HG03354 (cell line): ENCODE data around the gene STX10.

Experiments
- ATAC-seq: cut with Tn5 transposase; IDR thresholded peaks from one replicate; pipeline ENCODE4 v1.9.1; 2021; ENCODE audit warnings: mild to moderate bottlenecking; ENCODE audit not compliant: unreplicated experiment, poor library complexity, severe bottlenecking

Gene STX10

DNA sequence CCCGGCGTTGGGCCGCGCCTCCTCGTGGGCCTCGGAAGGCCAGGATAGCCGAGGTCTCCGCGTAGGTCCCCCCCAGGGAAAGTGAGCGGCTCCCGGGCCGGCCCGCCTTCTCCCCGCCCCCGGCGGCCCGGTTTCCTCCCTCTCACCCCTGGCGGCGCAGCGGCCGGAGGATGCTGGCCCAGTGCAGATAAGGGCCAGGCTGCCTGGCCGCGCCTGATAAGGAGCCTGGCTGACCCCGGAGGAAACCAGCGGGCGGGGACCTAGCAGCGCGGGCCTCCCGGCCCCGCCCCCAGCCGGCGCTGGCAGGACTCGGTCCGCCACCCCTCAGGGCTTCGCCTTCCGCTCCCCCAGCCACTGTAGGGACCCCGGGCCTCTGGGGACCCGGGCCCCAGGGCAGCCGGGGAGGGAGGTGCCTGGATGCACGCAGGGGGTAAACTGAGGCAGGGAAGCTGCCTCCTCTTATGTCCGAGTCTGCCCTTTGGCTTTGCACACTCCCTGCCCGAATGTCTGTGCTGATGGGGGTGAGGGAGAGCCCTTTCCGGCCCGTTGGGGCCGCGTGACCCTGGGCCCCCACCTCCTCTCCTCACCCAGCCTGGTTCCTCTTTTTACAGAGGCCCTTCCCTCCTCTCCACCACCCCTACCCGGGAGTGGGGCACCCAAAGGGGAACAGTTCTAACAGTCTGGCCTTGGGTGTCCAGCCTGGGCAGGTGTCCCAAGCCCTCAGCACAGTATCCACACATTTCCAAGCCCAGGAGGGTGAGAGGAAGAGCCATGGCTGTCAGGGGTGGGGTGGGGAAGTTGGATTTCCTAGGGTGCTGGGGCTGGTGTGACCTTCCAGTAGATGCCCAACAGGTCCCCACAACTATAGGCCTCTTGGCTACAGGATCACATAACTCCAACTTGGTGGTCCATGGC, 47.3 kb downstream of the STX10 start, which contains the start of gene LYL1:
LYL1 (minus strand) TSS at position 193 of the 915 bp plus-strand sequence. CDS start 1,687 bp downstream, outside the sequence.
- peak; percentile 42 for ATAC-seq

DNA sequence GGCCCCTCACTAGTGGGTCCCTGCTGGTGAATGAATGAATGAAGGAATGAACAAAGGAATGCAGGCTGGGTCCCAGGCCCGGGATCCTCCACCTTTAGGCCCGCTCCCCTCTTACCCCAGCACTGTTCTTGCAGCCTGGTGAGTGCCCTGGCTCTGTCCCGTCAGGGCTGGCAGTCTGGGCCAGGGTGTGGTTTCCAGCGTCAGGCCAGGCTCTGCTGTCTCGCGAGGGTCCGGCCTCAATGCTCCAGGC, 47.8 kb downstream of the STX10 start:
- ATAC-seq: peak; percentile 2

- ATAC-seq: no peak
Observed at GRCh38 chr19:13101590-13102415, 48.4 kb downstream of the STX10 start.

DNA sequence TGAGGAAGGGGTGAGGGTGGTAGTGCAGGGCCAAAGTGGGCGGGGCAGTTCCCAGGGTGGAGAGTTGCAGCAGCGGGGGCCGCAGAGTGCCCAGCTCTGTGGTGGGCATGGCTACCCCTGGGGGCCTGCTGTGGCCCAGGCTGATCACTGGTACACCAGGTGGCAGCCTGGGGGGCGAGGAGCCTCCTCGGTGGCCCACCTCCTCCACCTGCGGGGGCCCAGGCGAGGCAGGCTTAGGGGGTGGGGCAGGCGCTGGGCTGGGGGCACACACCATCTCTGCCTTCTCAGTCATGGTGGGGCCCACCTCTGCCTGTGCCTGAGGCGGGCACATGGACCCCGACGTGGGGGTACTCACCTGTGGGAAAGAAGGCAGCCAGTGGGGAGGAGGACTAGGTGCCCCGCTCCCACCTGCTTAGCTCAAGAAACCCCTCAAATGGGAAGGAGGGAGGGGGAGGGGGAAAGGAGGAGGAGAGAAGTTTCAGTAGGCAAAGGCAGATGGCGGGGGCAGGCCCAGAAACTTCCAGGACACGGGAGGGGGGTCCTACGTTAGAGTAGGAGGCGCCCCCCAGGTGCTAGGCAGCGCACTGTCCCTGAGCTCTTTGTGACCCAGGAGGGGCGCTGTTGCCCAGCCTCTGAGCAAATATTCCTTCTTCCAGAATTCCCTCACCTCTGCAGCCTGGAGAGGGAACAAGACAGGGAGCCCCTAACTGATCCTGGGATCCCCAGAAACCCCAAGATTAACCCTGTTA, 49.2 kb downstream of the STX10 start:
- no peak for ATAC-seq

- no peak for ATAC-seq
Observed at GRCh38 chr19:13100031-13100588, 50.1 kb downstream of the STX10 start.

DNA sequence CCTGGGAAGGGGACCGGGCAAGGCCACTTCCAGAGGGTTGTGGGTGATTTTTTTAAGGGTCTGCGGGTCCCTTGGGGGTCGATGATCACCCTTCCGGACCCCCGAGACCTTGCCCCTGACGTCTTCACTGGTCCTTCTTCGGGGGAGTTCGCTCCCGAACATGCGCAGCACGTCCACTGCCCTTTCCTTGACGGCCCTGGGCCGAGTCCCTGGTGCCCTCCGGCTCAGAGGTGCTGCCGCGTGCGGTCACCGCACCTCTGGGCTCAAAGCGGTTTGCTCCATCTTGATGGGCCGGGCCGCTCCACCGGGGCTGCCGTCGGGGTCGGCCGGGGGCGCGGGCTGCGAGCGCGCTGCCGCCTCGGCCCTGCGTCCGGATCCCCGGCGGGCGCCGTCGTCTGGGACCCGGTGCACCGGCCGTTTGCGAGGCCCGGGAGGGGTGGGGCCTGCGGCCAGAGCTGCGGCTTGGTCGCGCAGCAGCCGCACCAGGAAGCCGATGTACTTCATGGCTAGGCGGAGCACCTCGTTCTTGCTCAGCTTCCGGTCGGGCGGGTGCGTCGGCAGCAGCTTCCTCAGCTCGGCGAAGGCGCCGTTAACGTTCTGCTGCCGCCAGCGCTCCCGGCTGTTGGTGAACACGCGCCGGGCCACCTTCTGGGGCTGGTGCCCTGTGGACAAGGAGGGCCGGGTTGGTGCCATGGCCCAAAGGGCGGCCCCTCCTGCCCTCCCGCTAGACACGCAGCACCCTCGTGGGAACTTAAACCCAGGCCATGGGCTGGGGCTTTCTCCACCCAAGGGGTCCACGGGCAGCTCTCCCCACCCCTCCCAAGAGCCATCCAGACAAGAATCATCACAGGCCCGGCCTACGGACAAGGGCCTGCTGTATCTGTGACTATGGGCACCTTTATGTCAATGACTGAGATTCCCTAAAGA, 50.8 kb downstream of the STX10 start:
- no peak for ATAC-seq

DNA sequence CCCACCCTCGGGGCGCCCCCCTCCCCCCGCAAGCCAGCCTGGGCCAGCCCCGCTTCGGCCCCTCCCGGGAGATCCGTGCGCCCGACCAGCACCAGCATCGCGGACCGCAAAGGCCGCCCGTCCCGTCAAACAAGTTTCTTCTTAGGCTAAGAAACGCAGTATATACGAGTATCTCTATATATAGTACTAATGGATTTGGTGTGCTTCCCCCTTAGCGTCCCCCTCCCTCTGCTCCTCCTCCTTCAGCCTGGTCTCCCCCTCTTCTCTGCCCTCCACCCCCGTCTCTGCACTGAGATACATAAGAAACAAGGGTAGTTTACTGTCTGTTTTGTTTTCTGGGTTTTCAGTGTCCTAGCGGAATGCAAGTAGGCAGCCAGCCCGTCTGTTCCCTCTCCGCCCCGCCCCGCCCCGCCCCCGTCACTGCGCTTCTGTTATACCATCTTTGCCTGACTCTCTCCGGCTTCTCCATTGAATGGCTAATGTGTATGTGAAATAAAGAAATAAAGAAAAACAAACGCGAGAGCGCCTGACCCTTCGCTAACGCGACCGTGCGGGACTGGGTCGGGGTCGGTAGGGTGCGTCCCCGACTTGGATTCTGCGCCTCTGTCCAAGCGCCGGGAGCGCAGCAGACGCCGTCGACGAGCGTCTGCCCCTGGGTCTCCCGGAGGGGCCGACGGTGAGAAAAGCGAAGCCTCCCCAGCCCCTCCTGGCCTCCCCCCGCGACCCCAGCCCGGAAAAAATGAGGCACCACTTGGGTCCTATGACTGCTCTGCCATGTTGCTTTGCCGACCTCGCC, 51.7 kb downstream of the STX10 start:
- no peak for ATAC-seq

- ATAC-seq: no peak
Observed at GRCh38 chr19:13097463-13098258, 52.5 kb downstream of the STX10 start.

DNA sequence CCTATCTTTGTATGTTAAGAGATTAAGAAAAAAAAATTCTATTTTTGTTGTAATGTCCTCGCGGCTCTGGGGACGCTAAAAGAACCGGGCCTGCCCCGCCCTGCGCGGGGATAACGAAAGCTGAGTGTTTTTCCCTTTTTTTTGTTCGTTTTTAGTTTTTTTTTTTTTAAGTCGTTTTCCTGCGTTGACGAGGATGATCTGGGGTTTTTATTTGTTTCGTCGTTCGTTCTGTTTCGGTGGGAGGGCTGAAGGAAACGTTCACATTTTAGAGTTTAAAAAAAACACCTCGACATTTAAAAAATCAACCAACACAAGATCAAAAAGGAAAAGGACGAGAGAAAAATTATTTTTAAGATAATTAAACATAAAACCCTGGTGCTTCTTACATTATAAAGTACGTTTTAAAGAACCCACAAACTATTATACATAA, 53.1 kb downstream of the STX10 start:
- ATAC-seq: no peak

DNA sequence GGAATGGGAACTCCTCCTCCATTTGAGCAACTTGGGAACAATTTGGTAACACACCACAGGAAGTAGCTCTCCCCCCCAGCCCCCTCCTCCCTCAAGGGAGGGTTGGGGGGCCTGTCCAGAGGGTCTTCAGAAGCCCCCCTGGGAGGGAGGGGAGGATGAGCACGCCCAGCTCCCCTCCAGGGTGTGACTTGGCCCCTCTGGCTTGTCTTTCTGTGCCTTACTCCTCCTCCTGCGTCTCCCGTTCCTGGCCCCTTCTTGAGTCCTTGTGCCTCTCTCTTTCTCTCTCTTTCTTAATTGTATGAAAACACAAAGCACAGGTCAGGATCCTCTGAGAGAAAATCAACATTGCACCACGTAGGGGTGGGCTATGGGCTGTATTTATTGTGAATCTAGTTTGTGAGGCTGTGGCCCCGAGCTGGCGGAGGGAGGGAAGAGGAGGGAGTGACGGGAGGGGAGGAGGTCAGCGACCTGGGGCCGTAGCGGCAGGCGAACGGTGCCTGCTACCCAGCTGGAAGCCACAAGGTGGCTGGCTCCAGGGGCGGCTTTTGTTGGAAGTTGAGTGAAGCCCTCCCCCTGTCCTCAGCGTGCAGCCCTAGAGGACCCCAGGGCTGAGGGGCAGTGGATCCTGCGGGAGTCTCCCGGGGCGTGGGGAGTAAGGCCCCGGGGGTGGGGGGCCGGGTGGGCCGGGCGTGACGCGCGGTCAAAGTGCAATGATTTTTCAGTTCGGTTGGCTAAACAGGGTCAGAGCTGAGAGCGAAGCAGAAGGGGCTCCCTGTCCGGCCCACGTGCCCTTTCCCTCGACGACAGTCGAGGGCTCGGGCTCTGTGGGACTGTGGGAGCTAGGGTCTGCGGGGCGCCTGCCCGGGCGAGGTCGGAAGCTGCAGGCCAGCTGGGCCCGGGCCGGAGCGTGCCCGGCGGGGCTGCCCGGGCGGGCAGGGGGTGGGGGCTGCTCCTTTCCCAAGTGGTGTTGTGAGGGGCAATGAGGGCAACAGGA, 53.9 kb downstream of the STX10 start:
- ATAC-seq: no peak

GRCh38 chr19:13095393-13095784, 54.8 kb downstream of the STX10 start:
- no peak for ATAC-seq

GRCh38 chr19:13094771-13095392, 55.3 kb downstream of the STX10 start:
- no peak for ATAC-seq

- ATAC-seq: no peak
Observed at GRCh38 chr19:13094106-13094504, 56.1 kb downstream of the STX10 start.
